Muscle layer of colon (tissue), 2 donors: ENCODE data around the gene CDKAL1.
"Not testable (repeated sequence)": the region's sequence is repeated elsewhere in the genome, so short reads cannot be mapped to it uniquely, and the experiment has no call there.

Experiments used
- H3K27ac ChIP-seq: one replicate; pipeline ENCODE4 v1.7.0; 2013; ENCODE audit warnings: low read depth, mild to moderate bottlenecking, low read length, moderate library complexity
- H3K27me3 ChIP-seq, 2 donors: one replicate each; pipeline ENCODE4 v1.7.0; 2013; ENCODE audit warnings: low read length in 2 of 2, mild to moderate bottlenecking in 2 of 2; ENCODE audit not compliant: insufficient read depth in 2 of 2, control insufficient read depth in 1 of 2
- H3K36me3 ChIP-seq: one replicate; pipeline ENCODE4 v1.7.0; 2013; ENCODE audit warnings: mild to moderate bottlenecking, low read length; ENCODE audit not compliant: insufficient read depth
- H3K4me1 ChIP-seq: one replicate; pipeline ENCODE4 v1.7.0; 2013; ENCODE audit warnings: mild to moderate bottlenecking, low read length; ENCODE audit not compliant: insufficient read depth
- H3K4me3 ChIP-seq, 2 donors: one replicate each; pipeline ENCODE4 v1.7.0; 2013; ENCODE audit warnings: low read length in 2 of 2, low read depth in 1 of 2, mild to moderate bottlenecking in 1 of 2, moderate library complexity in 1 of 2
- H3K9ac ChIP-seq: one replicate; pipeline ENCODE4 v1.7.0; 2013; ENCODE audit warnings: low read length
- H3K9me3 ChIP-seq: one replicate; pipeline ENCODE4 v1.7.0; 2013; ENCODE audit warnings: mild to moderate bottlenecking, low read length
- donor health status: abdominal sarcoma.
- donor health status: Adenocarcinoma of cecum.

Gene CDKAL1

GRCh38 chr6:21049148-21049547, 514.9 kb downstream of the CDKAL1 start:
- H3K27me3 ChIP-seq: no peaks in the 10 kb centered on the region
- no peak overlapping the region for H3K9ac ChIP-seq
- no peaks in the 10 kb centered on the region for H3K9me3 ChIP-seq
- H3K36me3 ChIP-seq: no peaks in the 10 kb centered on the region
- H3K27ac ChIP-seq: no peak overlapping the region
- peaks cover 16% of the 10 kb centered on the region for H3K4me1 ChIP-seq
- no peak overlapping the region for H3K4me3 ChIP-seq

GRCh38 chr6:21049572-21049971, 515.3 kb downstream of the CDKAL1 start:
- Histone ChIP-seq H3K4me3 (no peak overlapping the region), H3K27ac (no peak overlapping the region), H3K9me3 (no peaks in the 10 kb centered on the region), H3K36me3 (no peaks in the 10 kb centered on the region), H3K4me1 (peaks cover 16% of the 10 kb centered on the region), H3K27me3 (no peaks in the 10 kb centered on the region), H3K9ac (no peak overlapping the region)

GRCh38 chr6:21050935-21051334, 516.7 kb downstream of the CDKAL1 start:
- peaks cover 5% of the 10 kb centered on the region for H3K4me1 ChIP-seq
- no peaks in the 10 kb centered on the region for H3K36me3 ChIP-seq
- H3K9me3 ChIP-seq: no peaks in the 10 kb centered on the region
- no peaks in the 10 kb centered on the region for H3K27me3 ChIP-seq
- H3K27ac ChIP-seq: no peak overlapping the region
- no peak overlapping the region for H3K9ac ChIP-seq
- no peak overlapping the region for H3K4me3 ChIP-seq

- H3K36me3 ChIP-seq: no peaks in the 10 kb centered on the region
- no peaks in the 10 kb centered on the region for H3K27me3 ChIP-seq
- no peak overlapping the region for H3K4me3 ChIP-seq
- no peaks in the 10 kb centered on the region for H3K9me3 ChIP-seq
- H3K27ac ChIP-seq: no peak overlapping the region
- no peak overlapping the region for H3K9ac ChIP-seq
- no peaks in the 10 kb centered on the region for H3K4me1 ChIP-seq
Measured at GRCh38 chr6:21051777-21052176, 517.5 kb downstream of the CDKAL1 start.

- no peak overlapping the region for H3K9ac ChIP-seq
- no peaks in the 10 kb centered on the region for H3K9me3 ChIP-seq
- H3K4me3 ChIP-seq: no peak overlapping the region
- H3K27me3 ChIP-seq: no peaks in the 10 kb centered on the region
- H3K27ac ChIP-seq: no peak overlapping the region
- no peaks in the 10 kb centered on the region for H3K4me1 ChIP-seq
- no peaks in the 10 kb centered on the region for H3K36me3 ChIP-seq
Measured at GRCh38 chr6:21053612-21054011, 519.4 kb downstream of the CDKAL1 start.

- not testable (repeated sequence) for H3K9me3 ChIP-seq, H3K4me1 ChIP-seq, H3K36me3 ChIP-seq, H3K27ac ChIP-seq, H3K9ac ChIP-seq, H3K27me3 ChIP-seq, H3K4me3 ChIP-seq
Measured at GRCh38 chr6:21055480-21055879, 521.2 kb downstream of the CDKAL1 start.

GRCh38 chr6:21061892-21062291, 527.6 kb downstream of the CDKAL1 start:
- Histone ChIP-seq H3K9ac (no peak overlapping the region), H3K27ac (no peak overlapping the region), H3K27me3 (no peaks in the 10 kb centered on the region), H3K4me1 (no peaks in the 10 kb centered on the region), H3K9me3 (no peaks in the 10 kb centered on the region), H3K4me3 (no peak overlapping the region), H3K36me3 (no peaks in the 10 kb centered on the region)

- no peaks in the 10 kb centered on the region for H3K36me3 ChIP-seq
- no peak overlapping the region for H3K9ac ChIP-seq
- no peak overlapping the region for H3K27ac ChIP-seq
- H3K27me3 ChIP-seq: no peaks in the 10 kb centered on the region
- H3K4me3 ChIP-seq: no peak overlapping the region
- no peaks in the 10 kb centered on the region for H3K9me3 ChIP-seq
- H3K4me1 ChIP-seq: no peaks in the 10 kb centered on the region
Measured at GRCh38 chr6:21064756-21065340, 530.6 kb downstream of the CDKAL1 start.

GRCh38 chr6:21067521-21067920, 533.3 kb downstream of the CDKAL1 start:
- no peak overlapping the region for H3K27ac ChIP-seq
- no peaks in the 10 kb centered on the region for H3K36me3 ChIP-seq
- no peak overlapping the region for H3K9ac ChIP-seq
- H3K4me1 ChIP-seq: no peaks in the 10 kb centered on the region
- no peaks in the 10 kb centered on the region for H3K9me3 ChIP-seq
- H3K4me3 ChIP-seq: no peak overlapping the region
- H3K27me3 ChIP-seq: no peaks in the 10 kb centered on the region

- no peak overlapping the region for H3K27ac ChIP-seq
- H3K9me3 ChIP-seq: no peaks in the 10 kb centered on the region
- no peaks in the 10 kb centered on the region for H3K27me3 ChIP-seq
Measured at GRCh38 chr6:21070620-21071019, 536.4 kb downstream of the CDKAL1 start.

GRCh38 chr6:21071780-21072468, 537.7 kb downstream of the CDKAL1 start:
- H3K9ac ChIP-seq: no peak overlapping the region
- no peak overlapping the region for H3K4me3 ChIP-seq
- no peaks in the 10 kb centered on the region for H3K36me3 ChIP-seq
- no peak overlapping the region for H3K27ac ChIP-seq
- no peaks in the 10 kb centered on the region for H3K9me3 ChIP-seq
- H3K4me1 ChIP-seq: no peaks in the 10 kb centered on the region
- no peaks in the 10 kb centered on the region for H3K27me3 ChIP-seq

More at GRCh38 chr6:21070620-21071019, 536.4 kb downstream of the CDKAL1 start:
- no peak overlapping the region for H3K4me3 ChIP-seq
- no peaks in the 10 kb centered on the region for H3K4me1 ChIP-seq
- no peak overlapping the region for H3K9ac ChIP-seq
- no peaks in the 10 kb centered on the region for H3K36me3 ChIP-seq

GRCh38 chr6:21073318-21073839, 539.1 kb downstream of the CDKAL1 start:
- H3K9me3 ChIP-seq: no peaks in the 10 kb centered on the region
- no peaks in the 10 kb centered on the region for H3K4me1 ChIP-seq
- H3K9ac ChIP-seq: no peak overlapping the region
- H3K36me3 ChIP-seq: no peaks in the 10 kb centered on the region
- H3K27me3 ChIP-seq: no peaks in the 10 kb centered on the region
- no peak overlapping the region for H3K27ac ChIP-seq
- no peak overlapping the region for H3K4me3 ChIP-seq
